Heart left ventricle (tissue), 16 donors: ENCODE data around the gene MUC6. TPM values are rescaled to one million over a fixed set of nuclear protein-coding genes. Genes with fewer than 3 reads are reported as not detected.
A peak's percentile ranks its signal among the peaks of the same experiment; 100 is the strongest.

Source experiments
- ATAC-seq, 4 donors: fragments of 200-7000 bp; cut with Tn5 transposase; one replicate each; pipeline ENCODE4 v1.9.1; 2020 to 2022; ENCODE audit warnings: moderate library complexity in 4 of 4, mild to moderate bottlenecking in 3 of 4, moderate number of reproducible peaks in 1 of 4
- DNase-seq, 5 donors: peaks; one replicate each; pipeline ENCODE4 v3.0.0-alpha.2; 2020
- H3K27ac ChIP-seq, 12 donors: fragments of 200-600 bp; sonication (generic) in 4 of 12; one replicate each; pipeline versions ENCODE4 v1.5.0 to v1.8.0; 2016 to 2022; ENCODE audit warnings: mild to moderate bottlenecking in 2 of 12
- H3K27me3 ChIP-seq, 9 donors: fragments of 200-600 bp; sonication (generic) in 2 of 9; one replicate each; pipeline versions ENCODE4 v1.5.1 to v1.8.0; 2016 to 2022; ENCODE audit warnings: mild to moderate bottlenecking in 3 of 9
- H3K36me3 ChIP-seq, 9 donors: fragments of 200-600 bp; sonication (generic) in 2 of 9; one replicate each; pipeline versions ENCODE4 v1.5.0 to v1.8.0; 2018 to 2022; ENCODE audit warnings: mild to moderate bottlenecking in 2 of 9
- H3K4me1 ChIP-seq, 12 donors: fragments of 200-600 bp; sonication (generic) in 4 of 12; one replicate each; pipeline versions ENCODE4 v1.5.0 to v1.8.0; 2016 to 2022; ENCODE audit warnings: mild to moderate bottlenecking in 3 of 12
- H3K4me3 ChIP-seq, 12 donors: fragments of 200-600 bp; sonication (generic) in 4 of 12; one replicate each; pipeline versions ENCODE4 v1.5.0 to v1.8.0; 2017 to 2022; ENCODE audit warnings: mild to moderate bottlenecking in 9 of 12, moderate library complexity in 4 of 12
- H3K9me3 ChIP-seq, 12 donors: fragments of 200-600 bp; sonication (generic) in 4 of 12; one replicate each; pipeline versions ENCODE4 v1.5.0 to v1.8.0; 2016 to 2022; ENCODE audit warnings: mild to moderate bottlenecking in 1 of 12
- POLR2A ChIP-seq, 2 donors: fragments of 450-650 bp; IDR thresholded peaks; one replicate each; pipeline ENCODE4 v1.6.1; 2017; ENCODE audit warnings: antibody characterized with exemption in 2 of 2, mild to moderate bottlenecking in 2 of 2, moderate library complexity in 2 of 2
- WGBS, 4 donors: extraction: QIAGEN DNeasy Blood & Tissue Kit in 2 of 4; methylation state at CpG; one replicate each; pipeline versions ENCODE4 v1.1.5 to v1.1.7; 2013 to 2018; 5-methylcytosine and 5-hydroxymethylcytosine counted together
- intact Hi-C, 10 donors: fragments of 100-400 bp; cut with DNase I; formaldehyde crosslinking; loops; one replicate each; pipeline versions ENCODE4 v1.11.1 to v1.14.2; 2022
- polyA plus RNA-seq, 2 donors: library from polyadenylated mRNA; stranded (reverse); fragments of 200-250 nt; gene quantifications; one replicate each; pipeline ENCODE4 v1.2.3, GENCODE V29; 2013
- total RNA-seq, 9 donors: library from RNA; depleted of rRNA in 2 of 9; stranded (reverse); fragments of >200 nt in 2 of 9; fragmentation: NEBNext Ultra II Directional in 3 of 9; extraction: Animal tissue kit (Norgen Biotek cat#: 25700) in 3 of 9; gene quantifications; one replicate each; pipeline versions ENCODE4 v1.1.0 to v1.2.4, GENCODE V29; 2016 to 2023
- TF ChIP-seq, protein P1 (sequence below), 12 donors: fragments of 200-600 bp; sonication (generic) in 4 of 12; IDR thresholded peaks; one replicate each; pipeline versions ENCODE4 v1.5.0 to v1.8.0; 2018 to 2022; ENCODE audit warnings: antibody characterized with exemption in 12 of 12, mild to moderate bottlenecking in 5 of 12
- donor health status: ischemic (EF 13 %, LVEDD 7.1; RV severe dilation, severe dysfunction).
- donor health status: healthy with polysubstance abuse.
- donor health status: DM: no; HTN: yes; CAD: no.
- donor health status: DM: no; HTN: no; CAD: no.
- donor health status: ischemic (EF 25% LVEDD 6.9; RV normal size, moderate dysfunction).
- donor health status: ischemic (EF 25% LVEDD 5.7; RV mildly dilated, moderate dysfunction).
- donor health status: healthy.
- donor health status: DM: yes; HTN: yes; CAD: no.
- donor health status: ischemic (EF 35%, LVEDD 5.7; RV mildly dilated, moderate dysfunction).
- donor health status: nonischemic (EF 11% LVEDD 7.7; RV severe dilation, severe dysfunction).
- donor health status: DM: yes; HTN: yes; CAD: no.
- donor health status: PGD.
- donor health status: ischemic (EF 29% LVEDD 5.4; RV normal size, mild dysfunction).
- donor health status: nonischemic (EF 23%, LVEDD 6.1; RV moderate dilation, normal function).

The MUC6 gene
- total and polyA plus RNA-seq, 11 donors, result 0.04 to 0.06 TPM; not detected in 9

DNA sequence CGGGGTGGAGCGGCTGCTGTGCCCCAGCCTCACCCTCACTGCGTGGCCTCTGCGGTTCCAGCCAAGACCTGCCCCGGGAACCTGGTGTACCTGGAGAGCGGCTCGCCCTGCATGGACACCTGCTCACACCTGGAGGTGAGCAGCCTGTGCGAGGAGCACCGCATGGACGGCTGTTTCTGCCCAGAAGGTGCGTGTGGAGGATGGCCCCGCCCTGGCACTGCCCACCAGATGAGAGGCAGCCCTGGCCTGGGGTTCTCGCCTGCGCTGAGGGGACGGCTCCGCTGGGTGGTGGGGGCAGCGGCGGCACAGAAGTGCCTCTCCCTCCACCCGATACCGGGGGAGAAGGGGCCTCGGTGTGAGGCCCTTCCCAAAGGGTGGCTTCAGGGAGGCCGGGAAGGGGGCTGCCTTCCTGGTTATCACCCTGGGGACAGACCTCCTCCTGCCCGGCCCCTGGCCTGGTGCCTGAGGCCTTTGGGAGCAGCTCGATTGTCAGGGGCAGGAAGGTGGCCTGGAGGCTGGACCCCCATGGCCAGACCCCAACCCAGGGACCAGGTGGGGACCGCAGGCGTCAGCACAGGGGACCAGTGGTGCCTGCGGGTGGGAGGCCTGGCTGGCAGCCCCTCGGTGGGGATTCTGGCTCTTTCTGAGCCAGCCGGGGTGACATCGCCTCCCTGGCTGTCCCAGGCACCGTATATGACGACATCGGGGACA lies 45.2 kb upstream of the MUC6 start:
- H3K4me1 ChIP-seq, result no peaks in the 10 kb centered on the region
- DNase-seq (peak in 1 of 5 donors; percentile 59), ATAC-seq (no peak)
- 75 to 88% (median 84%) methylated on average over 16 to 33 of the region's 33 CpGs for WGBS, 4 donors
- no peaks in the 10 kb centered on the region for H3K9me3 ChIP-seq
- TF ChIP-seq, protein P1, sequence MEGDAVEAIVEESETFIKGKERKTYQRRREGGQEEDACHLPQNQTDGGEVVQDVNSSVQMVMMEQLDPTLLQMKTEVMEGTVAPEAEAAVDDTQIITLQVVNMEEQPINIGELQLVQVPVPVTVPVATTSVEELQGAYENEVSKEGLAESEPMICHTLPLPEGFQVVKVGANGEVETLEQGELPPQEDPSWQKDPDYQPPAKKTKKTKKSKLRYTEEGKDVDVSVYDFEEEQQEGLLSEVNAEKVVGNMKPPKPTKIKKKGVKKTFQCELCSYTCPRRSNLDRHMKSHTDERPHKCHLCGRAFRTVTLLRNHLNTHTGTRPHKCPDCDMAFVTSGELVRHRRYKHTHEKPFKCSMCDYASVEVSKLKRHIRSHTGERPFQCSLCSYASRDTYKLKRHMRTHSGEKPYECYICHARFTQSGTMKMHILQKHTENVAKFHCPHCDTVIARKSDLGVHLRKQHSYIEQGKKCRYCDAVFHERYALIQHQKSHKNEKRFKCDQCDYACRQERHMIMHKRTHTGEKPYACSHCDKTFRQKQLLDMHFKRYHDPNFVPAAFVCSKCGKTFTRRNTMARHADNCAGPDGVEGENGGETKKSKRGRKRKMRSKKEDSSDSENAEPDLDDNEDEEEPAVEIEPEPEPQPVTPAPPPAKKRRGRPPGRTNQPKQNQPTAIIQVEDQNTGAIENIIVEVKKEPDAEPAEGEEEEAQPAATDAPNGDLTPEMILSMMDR (IDR thresholded peaks at IDR 0.05), result no peak
- TF ChIP-seq POLR2A (IDR thresholded peaks at IDR 0.05), result no peak
- intact Hi-C loops, result no loop called here
- H3K27ac ChIP-seq, result no peak overlapping the region
- no peaks in the 10 kb centered on the region for H3K27me3 ChIP-seq
- no peak overlapping the region for H3K4me3 ChIP-seq
- no peaks in the 10 kb centered on the region for H3K36me3 ChIP-seq

DNA sequence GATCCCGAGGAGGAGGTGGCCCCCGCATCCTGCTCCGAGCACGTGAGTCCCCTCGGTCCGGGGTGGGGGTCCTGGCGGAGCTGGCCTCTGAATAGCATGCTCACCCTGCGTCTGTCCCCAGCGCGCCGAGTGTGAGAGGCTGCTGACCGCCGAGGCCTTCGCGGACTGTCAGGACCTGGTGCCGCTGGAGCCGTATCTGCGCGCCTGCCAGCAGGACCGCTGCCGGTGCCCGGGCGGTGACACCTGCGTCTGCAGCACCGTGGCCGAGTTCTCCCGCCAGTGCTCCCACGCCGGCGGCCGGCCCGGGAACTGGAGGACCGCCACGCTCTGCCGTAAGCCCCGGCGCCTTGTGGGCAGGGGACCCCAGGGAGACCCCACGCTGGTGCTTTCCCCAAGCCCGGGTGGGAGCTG lies 41.7 kb upstream of the MUC6 start:
- Histone ChIP-seq H3K4me1 (peaks cover under 1 to 7% (median 6%) of the 10 kb centered on the region in 12 donors), H3K9me3 (no peaks in the 10 kb centered on the region), H3K27ac (no peak overlapping the region), H3K36me3 (no peaks in the 10 kb centered on the region), H3K27me3 (peaks cover 0 to 3% (median 0%) of the 10 kb centered on the region in 9 donors), H3K4me3 (no peak overlapping the region)
- intact Hi-C loops, result no loop called here
- TF ChIP-seq POLR2A (IDR thresholded peaks at IDR 0.05), result no peak
- TF ChIP-seq, protein P1 (IDR thresholded peaks at IDR 0.05), result no peak
- DNase-seq (peak in 2 of 5 donors; percentile 21 to 54), ATAC-seq (no peak)
- WGBS, 4 donors, result 75 to 89% (median 89%) methylated on average over 11 to 39 of the region's 39 CpGs

DNA sequence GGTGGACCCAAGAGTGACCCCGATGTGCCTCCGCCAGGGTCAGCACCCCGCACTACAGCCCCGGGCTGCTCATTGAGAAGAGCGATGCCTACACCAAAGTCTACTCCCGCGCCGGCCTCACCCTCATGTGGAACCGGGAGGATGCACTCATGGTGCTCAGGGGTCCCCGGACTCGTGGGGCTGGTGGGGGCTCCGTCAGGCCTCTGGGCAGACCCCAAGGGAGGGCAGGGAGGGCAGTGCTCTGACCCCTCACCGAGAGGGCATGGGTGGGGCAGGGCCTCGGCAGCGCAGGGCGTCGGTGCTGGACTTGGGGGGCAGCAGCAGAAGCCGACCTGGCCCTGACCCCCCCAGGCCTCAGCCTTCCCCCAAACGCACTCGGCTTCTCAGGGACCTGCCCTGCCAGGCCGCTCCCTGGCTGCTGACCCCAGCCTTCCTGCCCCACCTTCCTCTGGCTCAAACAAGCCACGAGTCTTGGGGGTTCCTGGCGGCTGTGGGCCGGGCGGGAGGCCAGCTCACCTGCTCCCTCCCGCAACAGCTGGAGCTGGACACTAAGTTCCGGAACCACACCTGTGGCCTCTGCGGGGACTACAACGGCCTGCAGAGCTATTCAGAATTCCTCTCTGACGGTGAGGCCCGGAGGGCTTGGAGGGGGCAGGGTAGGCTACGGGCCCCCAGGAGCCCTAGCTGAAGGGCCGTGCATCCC lies 41.0 kb upstream of the MUC6 start:
- intact Hi-C loops, result no loop called here
- no peak overlapping the region for H3K27ac ChIP-seq
- peaks cover 4 to 14% (median 12%) of the 10 kb centered on the region in 12 donors for H3K4me1 ChIP-seq
- DNase-seq, result peak in 3 of 5 donors; percentile 21 to 54 (median 22)
- H3K4me3 ChIP-seq, result no peak overlapping the region
- peaks cover 0 to 3% (median 0%) of the 10 kb centered on the region in 9 donors for H3K27me3 ChIP-seq
- WGBS, 4 donors, result 49 to 79% (median 71%) methylated on average over 7 to 33 of the region's 33 CpGs
- TF ChIP-seq POLR2A (IDR thresholded peaks at IDR 0.05), result no peak
- TF ChIP-seq, protein P1 (IDR thresholded peaks at IDR 0.05), result no peak
- no peaks in the 10 kb centered on the region for H3K9me3 ChIP-seq
- ATAC-seq, result no peak
- no peaks in the 10 kb centered on the region for H3K36me3 ChIP-seq

DNA sequence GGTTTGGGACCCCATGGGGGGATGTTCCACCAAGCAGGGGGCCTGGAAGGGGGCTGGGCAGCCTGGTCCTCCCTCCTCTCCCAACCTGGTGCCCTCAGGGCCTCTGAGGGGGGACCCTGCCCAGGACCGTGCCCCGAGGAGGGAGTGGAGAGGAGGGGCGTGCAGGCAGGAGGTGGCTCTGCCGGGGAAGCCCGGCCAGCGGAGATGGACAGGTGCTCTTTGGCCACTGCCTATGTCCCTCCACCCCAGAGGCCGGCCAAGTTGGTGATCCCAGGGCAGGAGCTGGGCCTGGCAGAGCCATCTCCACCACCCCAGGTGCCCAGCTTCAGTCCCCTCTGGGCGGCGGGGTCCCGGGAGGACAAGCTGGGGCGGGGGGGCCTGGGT lies 40.5 kb upstream of the MUC6 start:
- intact Hi-C loops, result no loop called here
- DNase-seq (no peak), ATAC-seq (no peak)
- H3K4me3 ChIP-seq, result no peak overlapping the region
- H3K27me3 ChIP-seq, result peaks cover 0 to 3% (median 0%) of the 10 kb centered on the region in 9 donors
- no peaks in the 10 kb centered on the region for H3K36me3 ChIP-seq
- H3K9me3 ChIP-seq, result no peaks in the 10 kb centered on the region
- TF ChIP-seq, protein P1 (IDR thresholded peaks at IDR 0.05), result no peak
- TF ChIP-seq POLR2A (IDR thresholded peaks at IDR 0.05), result no peak
- H3K4me1 ChIP-seq, result peaks cover 4 to 18% (median 13%) of the 10 kb centered on the region in 12 donors
- no peak overlapping the region for H3K27ac ChIP-seq
- whole genome bisulfite sequencing, 4 donors, result 79 to 97% (median 86%) methylated on average over 6 to 11 of the region's 11 CpGs; no CpG with 5 or more reads in 1 of the 4 donors
